ENCODE measurements around the gene PCDHB15.

DNA sequence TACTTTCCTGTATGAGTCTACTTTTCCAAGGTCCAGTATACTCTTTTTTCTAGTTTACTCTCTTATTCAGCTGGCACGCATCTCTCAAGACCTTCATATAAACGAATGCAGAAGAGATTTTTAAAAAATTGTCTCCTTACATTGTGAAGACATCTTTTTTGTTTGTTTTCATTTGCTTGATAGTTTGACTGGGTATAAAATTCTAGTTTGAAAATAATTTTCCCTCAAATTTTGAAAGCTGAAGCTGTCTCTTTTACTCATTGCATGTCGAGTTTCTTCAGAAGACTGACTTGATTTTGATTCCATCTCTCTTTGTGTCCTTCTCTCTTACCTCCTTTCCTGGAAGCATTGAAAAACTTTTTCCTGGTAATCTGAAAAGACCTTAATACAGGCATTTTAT lies 48.8 kb upstream of the PCDHB15 start:
- TF ChIP-seq POLR2A (IDR thresholded peaks at IDR 0.05) = no peak
- TF ChIP-seq, protein P1, sequence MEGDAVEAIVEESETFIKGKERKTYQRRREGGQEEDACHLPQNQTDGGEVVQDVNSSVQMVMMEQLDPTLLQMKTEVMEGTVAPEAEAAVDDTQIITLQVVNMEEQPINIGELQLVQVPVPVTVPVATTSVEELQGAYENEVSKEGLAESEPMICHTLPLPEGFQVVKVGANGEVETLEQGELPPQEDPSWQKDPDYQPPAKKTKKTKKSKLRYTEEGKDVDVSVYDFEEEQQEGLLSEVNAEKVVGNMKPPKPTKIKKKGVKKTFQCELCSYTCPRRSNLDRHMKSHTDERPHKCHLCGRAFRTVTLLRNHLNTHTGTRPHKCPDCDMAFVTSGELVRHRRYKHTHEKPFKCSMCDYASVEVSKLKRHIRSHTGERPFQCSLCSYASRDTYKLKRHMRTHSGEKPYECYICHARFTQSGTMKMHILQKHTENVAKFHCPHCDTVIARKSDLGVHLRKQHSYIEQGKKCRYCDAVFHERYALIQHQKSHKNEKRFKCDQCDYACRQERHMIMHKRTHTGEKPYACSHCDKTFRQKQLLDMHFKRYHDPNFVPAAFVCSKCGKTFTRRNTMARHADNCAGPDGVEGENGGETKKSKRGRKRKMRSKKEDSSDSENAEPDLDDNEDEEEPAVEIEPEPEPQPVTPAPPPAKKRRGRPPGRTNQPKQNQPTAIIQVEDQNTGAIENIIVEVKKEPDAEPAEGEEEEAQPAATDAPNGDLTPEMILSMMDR (IDR thresholded peaks at IDR 0.05) = no peak

All from body of pancreas (tissue), 4 donors.